Ascending aorta (tissue), 2 donors: ENCODE data around the gene PLEKHA5. TPM values are rescaled to one million over a fixed set of nuclear protein-coding genes. Genes with fewer than 3 reads are reported as not detected.
A peak's percentile ranks its signal among the peaks of the same experiment; 100 is the strongest.

Source experiments
- DNase-seq, 2 donors: peaks; one replicate each; pipeline ENCODE4 v3.0.0-alpha.2; 2019; ENCODE audit warnings: low spot score in 2 of 2
- H3K27ac ChIP-seq, 2 donors: fragments of 200-600 bp; sonication (generic); one replicate each; pipeline ENCODE4 v1.5.1; 2016 to 2017; ENCODE audit warnings: mild to moderate bottlenecking in 1 of 2
- H3K27me3 ChIP-seq: fragments of 200-600 bp; sonication (generic); one replicate; pipeline ENCODE4 v1.5.1; 2017
- H3K36me3 ChIP-seq, 2 donors: fragments of 200-600 bp; sonication (generic); one replicate each; pipeline ENCODE4 v1.5.1; 2016
- H3K4me1 ChIP-seq, 2 donors: fragments of 200-600 bp; sonication (generic); one replicate each; pipeline ENCODE4 v1.5.1; 2016 to 2017; ENCODE audit warnings: mild to moderate bottlenecking in 1 of 2
- H3K4me3 ChIP-seq, 2 donors: fragments of 200-600 bp; sonication (generic); one replicate each; pipeline ENCODE4 v1.5.1; 2016 to 2017; ENCODE audit warnings: mild to moderate bottlenecking in 1 of 2
- H3K9me3 ChIP-seq, 2 donors: fragments of 200-600 bp; sonication (generic); one replicate each; pipeline ENCODE4 v1.5.1; 2016
- CTCF ChIP-seq, 3 experiments: fragments of 200-600 bp in 2 of 3; fragments of 450-650 bp in 1 of 3; sonication (generic) in 2 of 3; IDR thresholded peaks; one replicate each; pipeline ENCODE4 v1.5.1; 2016 to 2019; ENCODE audit warnings: antibody characterized with exemption in 3 of 3, mild to moderate bottlenecking in 1 of 3, moderate library complexity in 1 of 3
- intact Hi-C: fragments of 100-400 bp; cut with DNase I; formaldehyde crosslinking; loops from one replicate; pipeline ENCODE4 v1.15.1; 2023
- total RNA-seq: library from RNA; depleted of rRNA; stranded (reverse); fragments of >200 nt; gene quantifications from one replicate; pipeline ENCODE4 v1.1.0, GENCODE V29; 2016

The PLEKHA5 gene
- total RNA-seq, 1 donor from 2014 or later = 11.8 TPM

- H3K27me3 ChIP-seq = no peaks in the 10 kb centered on the region
- no peak for DNase-seq
- no peaks in the 10 kb centered on the region for H3K9me3 ChIP-seq
- intact Hi-C loops = no loop called here
- no peak overlapping the region for H3K4me3 ChIP-seq
- no peaks in the 10 kb centered on the region for H3K36me3 ChIP-seq
- H3K27ac ChIP-seq = no peak overlapping the region
- no peak for TF ChIP-seq CTCF (IDR thresholded peaks at IDR 0.05)
- peaks cover 0 to 6% of the 10 kb centered on the region in 2 donors for H3K4me1 ChIP-seq
Observed at GRCh38 chr12:19177754-19178153, 48.2 kb downstream of the PLEKHA5 start.

GRCh38 chr12:19179986-19180385 is 50.5 kb downstream of the PLEKHA5 start:
- TF ChIP-seq CTCF (IDR thresholded peaks at IDR 0.05) = no peak
- no peaks in the 10 kb centered on the region for H3K36me3 ChIP-seq
- no peak overlapping the region for H3K27ac ChIP-seq
- H3K4me3 ChIP-seq = no peak overlapping the region
- DNase-seq = no peak
- H3K27me3 ChIP-seq = no peaks in the 10 kb centered on the region
- H3K9me3 ChIP-seq = no peaks in the 10 kb centered on the region
- peaks cover 0 to 6% of the 10 kb centered on the region in 2 donors for H3K4me1 ChIP-seq
- intact Hi-C loops = no loop called here

GRCh38 chr12:19181666-19182426 is 52.3 kb downstream of the PLEKHA5 start:
- intact Hi-C loops = loop anchor here (2.0 kb wide), 2 partner anchors 107 to 461 kb away; no protein-coding TSS in a partner anchor
- peak in 1 of 3 experiments; percentile 50 for TF ChIP-seq CTCF (IDR thresholded peaks at IDR 0.05)
- Histone ChIP-seq H3K4me3 (no peak overlapping the region), H3K4me1 (peaks cover 0 to 6% of the 10 kb centered on the region in 2 donors), H3K9me3 (no peaks in the 10 kb centered on the region), H3K27ac (no peak overlapping the region), H3K27me3 (no peaks in the 10 kb centered on the region), H3K36me3 (no peaks in the 10 kb centered on the region)
- no peak for DNase-seq

GRCh38 chr12:19183121-19183838 is 53.7 kb downstream of the PLEKHA5 start:
- peak in 1 of 3 experiments; percentile 22 for TF ChIP-seq CTCF (IDR thresholded peaks at IDR 0.05)
- no peaks in the 10 kb centered on the region for H3K9me3 ChIP-seq
- intact Hi-C loops = loop anchor here (2.0 kb wide), 2 partner anchors 106 to 460 kb away; no protein-coding TSS in a partner anchor
- H3K4me1 ChIP-seq = peaks cover 3 to 17% of the 10 kb centered on the region in 2 donors
- no peak for DNase-seq
- no peak overlapping the region for H3K27ac ChIP-seq
- H3K4me3 ChIP-seq = no peak overlapping the region
- no peaks in the 10 kb centered on the region for H3K27me3 ChIP-seq
- no peaks in the 10 kb centered on the region for H3K36me3 ChIP-seq

DNA sequence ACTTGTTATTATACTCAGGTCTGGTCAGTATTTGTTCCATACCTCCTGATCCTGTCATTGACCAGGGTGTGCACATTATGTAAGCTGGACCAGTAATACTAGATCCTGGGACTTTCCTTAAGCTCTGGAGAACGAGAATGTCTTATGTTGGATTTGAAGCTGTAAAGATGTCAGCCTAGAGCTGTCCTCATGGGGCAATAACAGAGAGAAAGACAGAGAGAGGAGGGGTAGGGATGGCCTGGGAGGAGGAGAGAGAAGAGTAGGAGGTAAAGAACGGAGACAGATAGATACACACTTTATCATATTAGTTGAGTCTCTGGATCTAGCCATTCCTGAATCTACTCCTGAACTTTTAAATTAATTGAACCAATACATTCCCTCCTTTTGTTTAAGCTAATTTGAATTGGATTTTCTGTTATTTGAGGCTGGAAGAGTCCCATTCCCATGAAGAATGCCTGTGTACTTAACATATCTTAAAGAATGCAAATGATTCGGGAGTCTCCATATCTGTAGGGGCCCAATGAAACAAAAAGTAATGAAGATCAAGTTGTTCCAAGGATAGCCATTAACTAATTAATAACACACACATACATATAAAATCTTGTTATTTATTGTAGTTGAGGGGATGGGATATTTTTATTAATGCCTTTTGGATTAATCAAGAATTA is 55.9 kb downstream of the PLEKHA5 start:
- DNase-seq = no peak
- no peaks in the 10 kb centered on the region for H3K9me3 ChIP-seq
- TF ChIP-seq CTCF (IDR thresholded peaks at IDR 0.05) = no peak
- no peak overlapping the region for H3K27ac ChIP-seq
- H3K36me3 ChIP-seq = no peaks in the 10 kb centered on the region
- intact Hi-C loops = loop anchor here (5.0 kb wide), 1 partner anchor 753 kb away; no protein-coding TSS in a partner anchor
- H3K4me1 ChIP-seq = peaks cover 7 to 33% of the 10 kb centered on the region in 2 donors
- no peaks in the 10 kb centered on the region for H3K27me3 ChIP-seq
- H3K4me3 ChIP-seq = no peak overlapping the region
